Left ventricle myocardium superior (tissue), 1 donor: ENCODE measurements around the gene HPN. TPM values are rescaled to one million over a fixed set of nuclear protein-coding genes. Genes with fewer than 3 reads are reported as not detected.
"Not testable (repeated sequence)": the region's sequence is repeated elsewhere in the genome, so short reads cannot be mapped to it uniquely, and the experiment has no call there.

Source experiments
- ATAC-seq: fragments of 200-7000 bp; cut with Tn5 transposase; one replicate; pipeline ENCODE4 v1.9.1; 2020; ENCODE audit warnings: mild to moderate bottlenecking, moderate library complexity
- DNase-seq: peaks from one replicate; pipeline ENCODE4 v3.0.0-alpha.2; 2020
- intact Hi-C: fragments of 100-400 bp; cut with micrococcal nuclease; formaldehyde crosslinking; loops from one replicate; pipeline ENCODE4 v1.11.0; 2022
- long read RNA-seq: library from polyadenylated mRNA; unstranded; transcript quantifications from one replicate; pipeline ENCODE4 v2.0.0, GENCODE V29; 2021
- total RNA-seq: library from RNA; stranded (reverse); fragmentation: NEBNext Ultra II Directional; extraction: Animal tissue kit (Norgen Biotek cat#: 25700); gene quantifications from one replicate; pipeline ENCODE4 v1.2.1, GENCODE V29; 2021
- donor health status: DM: no; HTN: yes; CAD: no; lungs with severe emphysema.

Gene HPN
- total RNA-seq = 9.8 TPM
- long read RNA-seq, partial matches to known transcripts = 18 of 36 reads
- long read RNA-seq, other reads (novel, unspliced or antisense) = 18 of 36 reads

DNA sequence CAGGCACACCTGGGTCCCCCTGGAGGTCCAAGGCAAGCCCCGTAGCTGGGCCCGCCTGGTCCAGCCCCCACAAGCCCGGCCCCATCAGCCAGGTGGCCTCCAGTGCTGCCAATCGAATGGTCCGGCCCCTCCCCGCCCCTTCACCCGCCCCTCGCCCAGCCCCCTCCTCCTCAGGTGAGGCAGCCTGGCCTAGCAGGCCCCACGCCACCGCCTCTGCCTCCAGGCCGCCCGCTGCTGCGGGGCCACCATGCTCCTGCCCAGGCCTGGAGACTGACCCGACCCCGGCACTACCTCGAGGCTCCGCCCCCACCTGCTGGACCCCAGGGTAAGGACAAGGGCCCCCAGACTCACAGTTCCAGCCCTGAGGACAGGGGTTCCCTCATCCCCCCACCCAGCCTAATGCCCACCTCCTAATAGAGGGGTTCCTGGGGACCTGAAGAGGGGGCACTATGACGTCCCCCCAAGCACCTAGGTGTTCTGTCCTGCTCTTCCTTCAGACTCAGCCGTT, at the start of gene HPN:
TSS of gene HPN (plus strand) at position 174 of the 508 bp plus-strand sequence. CDS start 786 bp downstream, outside the sequence.
- ATAC-seq (peak; percentile 11), DNase-seq (no peak)
- intact Hi-C loops = no loop called here

DNA sequence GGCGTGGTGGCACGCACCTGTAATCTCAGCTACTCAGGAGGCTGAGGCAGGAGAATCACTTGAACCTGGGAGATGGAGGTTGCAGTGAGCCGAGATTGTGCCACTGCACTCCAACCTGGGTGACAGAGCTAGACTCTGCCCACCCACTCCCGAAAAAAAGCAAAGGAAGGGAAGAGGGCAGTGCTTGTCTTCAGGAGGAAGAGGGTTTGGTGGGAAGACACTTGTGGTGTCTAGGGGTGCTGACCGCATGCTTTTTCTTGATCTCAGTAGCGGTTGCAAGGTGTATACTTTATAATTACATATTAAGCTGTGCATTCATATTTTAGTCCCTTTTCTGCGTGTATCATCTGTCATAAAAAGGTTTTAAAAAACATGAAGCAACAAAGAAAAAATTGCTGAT, 48.9 kb upstream of the HPN start:
- intact Hi-C loops, DNase-seq, ATAC-seq: not testable (repeated sequence)

DNA sequence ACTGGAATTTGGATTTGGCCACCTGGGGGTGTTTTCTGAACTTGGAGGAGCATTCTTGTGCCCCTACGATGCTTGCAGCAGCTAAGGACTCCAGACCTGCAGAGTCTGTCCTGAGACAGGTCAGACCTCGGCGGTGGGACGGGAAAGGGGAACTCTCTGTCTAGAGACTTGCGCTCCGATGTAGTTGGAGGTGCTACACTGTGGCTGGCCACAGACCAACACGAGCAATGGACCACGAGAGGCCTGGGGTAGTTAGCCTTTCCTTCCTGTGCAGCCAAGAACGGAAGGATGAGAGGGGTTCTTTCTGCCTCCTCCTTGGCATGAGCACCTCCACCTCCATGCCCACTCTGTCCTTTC, 47.3 kb upstream of the HPN start:
- no peak for DNase-seq
- intact Hi-C loops = no loop called here
- ATAC-seq = no peak

DNA sequence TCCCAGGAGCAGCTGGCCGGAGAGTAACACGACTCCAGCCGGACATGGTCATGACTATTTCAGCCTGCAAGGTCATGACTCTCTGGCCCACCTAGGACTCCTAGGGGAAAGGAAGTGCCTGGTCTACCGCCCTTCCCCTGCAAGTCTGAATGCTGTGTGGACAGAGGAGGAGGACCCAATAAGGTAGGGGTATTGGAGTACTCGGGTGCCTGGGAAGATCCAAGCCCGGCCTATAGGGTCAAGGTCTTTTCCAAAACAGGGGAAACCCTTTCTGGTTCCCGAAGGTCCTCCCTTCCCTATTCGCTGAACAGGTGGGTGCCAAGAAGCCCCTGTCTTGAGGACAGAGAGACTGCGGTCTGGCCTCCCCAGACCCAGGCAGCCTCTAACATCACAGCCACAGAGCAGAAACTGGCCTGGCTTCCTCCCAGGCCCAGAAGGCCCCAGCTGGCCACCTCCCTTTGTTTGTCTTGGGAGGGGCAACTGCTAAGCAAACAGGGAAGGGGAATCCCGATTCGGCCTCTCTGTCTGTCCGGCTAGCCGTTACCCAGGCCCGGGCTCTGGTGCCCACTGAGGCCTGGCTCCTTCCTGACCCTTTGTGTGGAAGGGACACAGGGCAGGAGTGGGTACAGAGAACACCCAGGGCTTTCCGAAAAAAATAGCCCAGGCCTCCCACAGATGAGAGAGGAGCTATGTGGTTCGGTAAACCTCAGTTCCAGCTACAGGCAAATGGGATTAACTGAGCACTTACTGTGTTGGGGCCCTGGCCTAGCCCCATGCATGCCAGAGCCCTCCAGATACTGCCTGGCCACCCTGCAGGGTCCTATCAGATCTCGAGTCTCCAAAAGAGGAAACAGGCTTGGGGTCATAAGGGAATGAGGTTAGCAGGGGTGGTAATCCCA, 46.6 kb upstream of the HPN start:
- DNase-seq = peak; percentile 57
- ATAC-seq = peak; percentile 52
- intact Hi-C loops = no loop called here

DNA sequence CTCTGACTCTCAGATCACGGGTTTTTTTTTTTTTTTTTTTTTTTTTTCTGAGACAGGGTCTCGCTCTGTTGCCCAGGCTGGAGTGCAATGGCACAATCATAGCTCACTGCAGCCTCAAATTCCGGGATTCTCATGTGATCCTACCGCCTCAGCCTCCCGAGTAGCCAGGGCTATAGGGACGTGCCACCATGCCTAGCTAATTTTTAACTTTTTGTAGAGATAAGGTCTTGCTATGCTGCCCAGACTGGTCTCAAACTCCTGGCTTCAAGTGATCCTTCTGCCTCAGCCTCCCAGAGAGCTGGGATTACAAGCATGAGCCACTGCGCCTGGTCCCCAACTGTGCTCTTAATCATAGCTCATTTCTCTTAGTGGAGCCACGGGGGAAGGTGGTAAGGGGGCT, 46.0 kb upstream of the HPN start:
- intact Hi-C loops = no loop called here
- DNase-seq (no peak), ATAC-seq (no peak)

DNA sequence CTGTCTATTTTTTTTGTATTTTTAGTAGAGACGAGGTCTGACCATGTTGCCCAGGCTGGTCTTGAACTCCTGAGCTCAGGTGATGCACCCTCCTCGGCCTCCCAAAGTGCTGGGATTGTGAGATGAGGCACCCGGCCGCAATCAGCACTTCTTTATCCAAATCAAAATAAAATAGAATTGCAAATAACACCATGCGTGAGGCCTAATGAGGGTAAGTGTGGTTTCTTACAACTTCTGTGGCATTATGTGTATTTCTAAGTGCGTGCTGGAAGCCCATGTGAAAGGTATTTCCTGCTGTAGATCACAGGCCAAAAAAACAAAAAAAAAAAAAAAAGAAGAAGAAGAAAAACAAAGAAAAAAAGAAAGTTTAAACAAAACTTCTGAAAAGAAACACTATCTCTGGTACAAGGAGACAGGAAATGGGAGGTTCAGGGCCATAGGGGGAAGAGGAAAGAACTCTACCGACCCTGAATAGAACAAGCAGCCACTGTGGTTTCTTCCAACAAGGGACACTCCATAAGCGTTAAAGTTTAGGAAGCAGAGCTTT, 44.4 kb upstream of the HPN start:
- ATAC-seq (no peak), DNase-seq (no peak)
- intact Hi-C loops = no loop called here

DNA sequence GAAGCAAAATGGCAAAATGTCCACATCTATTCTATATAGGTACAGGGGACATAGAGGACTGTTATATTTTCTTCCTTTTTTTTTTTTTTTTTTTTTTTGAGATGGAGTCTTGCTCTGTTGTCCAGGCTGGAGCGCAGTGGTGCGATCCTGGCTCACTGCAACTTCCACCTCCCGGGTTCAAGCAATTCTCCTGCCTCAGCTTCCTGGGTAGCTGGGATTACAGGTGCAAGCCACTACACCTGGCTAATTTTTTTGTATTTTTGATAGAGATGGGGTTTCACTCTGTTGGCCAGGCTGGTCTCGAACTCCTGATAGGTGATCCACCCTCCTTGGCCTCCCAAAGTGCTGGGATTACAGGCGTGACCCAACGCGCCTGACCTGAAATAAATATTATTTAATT, 43.3 kb upstream of the HPN start:
- ATAC-seq, intact Hi-C loops, DNase-seq: not testable (repeated sequence)

DNA sequence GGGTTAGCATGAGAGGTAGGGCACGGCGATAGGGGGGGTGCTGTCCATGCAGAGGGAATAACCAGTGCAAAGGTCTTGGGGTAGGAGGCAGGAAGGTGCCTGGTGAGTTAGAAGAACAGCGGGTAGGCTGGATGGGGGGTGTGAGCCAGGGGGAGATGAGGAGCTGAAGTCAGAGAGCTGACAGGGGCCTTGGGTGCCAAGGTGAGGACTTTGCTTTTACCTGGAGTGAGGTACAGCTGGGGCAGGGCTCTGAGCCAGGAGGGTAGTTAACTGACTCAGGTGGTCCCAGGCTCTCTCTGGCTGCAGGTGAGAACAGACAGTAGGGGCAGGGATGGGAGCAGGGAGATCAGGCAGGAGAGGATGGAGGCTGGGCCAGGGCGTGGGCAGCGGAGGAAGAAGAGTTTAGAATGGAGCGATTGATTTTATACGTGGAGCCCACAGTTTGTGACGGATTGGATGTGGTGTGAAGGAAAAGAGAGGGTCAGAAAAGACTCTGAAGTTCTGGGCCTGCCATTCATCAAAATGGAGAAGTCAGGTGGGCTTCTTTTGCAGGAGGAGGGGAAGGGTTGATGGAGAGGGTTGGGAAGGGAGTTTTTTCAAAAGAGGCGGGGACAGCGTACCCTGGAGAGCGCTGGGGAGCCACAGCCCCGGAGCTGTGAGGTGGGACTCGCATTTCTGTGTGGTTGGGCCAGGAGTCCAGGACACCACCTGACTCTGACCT, 42.6 kb upstream of the HPN start:
- intact Hi-C loops = no loop called here
- ATAC-seq (peak; percentile 18), DNase-seq (no peak)

DNA sequence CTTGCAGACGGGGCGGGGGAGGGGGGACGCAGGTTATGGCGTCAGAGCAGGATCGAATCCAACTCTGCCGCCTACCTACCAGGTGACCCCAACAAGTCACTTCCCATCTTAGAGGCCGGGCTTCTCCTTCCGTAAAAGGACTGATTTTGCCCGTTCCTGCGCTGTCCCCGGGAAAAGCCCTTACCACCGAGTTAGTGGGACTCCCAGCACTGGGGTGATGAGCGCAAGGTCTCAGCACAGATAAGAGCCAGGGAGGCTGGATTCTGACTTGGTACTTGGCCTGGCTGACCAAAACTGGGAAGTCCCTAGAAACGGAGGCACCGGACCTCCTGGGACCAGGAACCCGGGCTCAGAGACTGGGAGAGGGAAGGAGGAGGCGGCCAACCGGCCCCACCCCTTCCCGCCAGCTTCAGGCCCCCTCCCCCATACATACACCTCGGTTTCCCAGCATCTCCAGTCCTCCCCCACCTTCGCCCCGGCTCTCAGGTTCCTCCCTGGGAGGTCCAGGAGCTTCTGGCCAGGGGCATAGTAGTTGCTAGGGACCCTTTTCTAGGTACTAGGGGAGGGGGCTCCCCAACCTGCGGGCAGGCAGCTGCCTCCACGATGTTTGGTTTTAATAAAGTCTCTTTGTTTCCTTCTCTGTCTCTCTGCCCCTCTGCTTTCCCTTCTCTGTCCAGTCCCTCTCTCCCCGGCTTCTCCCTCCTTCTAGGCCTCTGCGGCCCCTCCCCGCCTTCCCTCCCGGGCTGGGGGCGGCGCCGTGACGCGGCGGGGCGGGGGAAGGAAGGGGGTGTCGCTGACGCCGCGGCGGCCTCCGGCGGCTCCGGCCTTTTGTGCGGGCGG, 41.8 kb upstream of the HPN start, which contains the start of gene GRAMD1A:
TSS of gene GRAMD1A (plus strand) at position 826 of the 840 bp plus-strand sequence. CDS start 156 bp downstream, outside the sequence.
- intact Hi-C loops = no loop called here
- DNase-seq = peak; percentile 93
- peak; percentile 95 for ATAC-seq

DNA sequence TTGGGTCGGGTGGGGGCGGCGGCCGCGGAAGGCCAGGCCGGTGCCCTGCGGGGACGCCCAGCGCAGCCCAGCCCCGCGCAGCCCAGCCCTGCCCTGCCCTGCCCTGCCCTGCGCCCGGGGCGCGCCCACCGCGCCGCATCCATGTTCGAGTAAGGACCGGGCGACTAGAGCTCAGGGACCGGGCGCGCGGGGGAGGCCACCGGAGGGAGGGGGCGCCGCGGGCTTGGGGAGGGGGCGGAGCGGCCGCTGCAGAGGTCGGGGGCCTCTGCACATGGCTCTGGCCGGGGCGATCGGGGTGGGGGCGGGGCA, 41.2 kb upstream of the HPN start:
- intact Hi-C loops = no loop called here
- no peak for ATAC-seq

DNA sequence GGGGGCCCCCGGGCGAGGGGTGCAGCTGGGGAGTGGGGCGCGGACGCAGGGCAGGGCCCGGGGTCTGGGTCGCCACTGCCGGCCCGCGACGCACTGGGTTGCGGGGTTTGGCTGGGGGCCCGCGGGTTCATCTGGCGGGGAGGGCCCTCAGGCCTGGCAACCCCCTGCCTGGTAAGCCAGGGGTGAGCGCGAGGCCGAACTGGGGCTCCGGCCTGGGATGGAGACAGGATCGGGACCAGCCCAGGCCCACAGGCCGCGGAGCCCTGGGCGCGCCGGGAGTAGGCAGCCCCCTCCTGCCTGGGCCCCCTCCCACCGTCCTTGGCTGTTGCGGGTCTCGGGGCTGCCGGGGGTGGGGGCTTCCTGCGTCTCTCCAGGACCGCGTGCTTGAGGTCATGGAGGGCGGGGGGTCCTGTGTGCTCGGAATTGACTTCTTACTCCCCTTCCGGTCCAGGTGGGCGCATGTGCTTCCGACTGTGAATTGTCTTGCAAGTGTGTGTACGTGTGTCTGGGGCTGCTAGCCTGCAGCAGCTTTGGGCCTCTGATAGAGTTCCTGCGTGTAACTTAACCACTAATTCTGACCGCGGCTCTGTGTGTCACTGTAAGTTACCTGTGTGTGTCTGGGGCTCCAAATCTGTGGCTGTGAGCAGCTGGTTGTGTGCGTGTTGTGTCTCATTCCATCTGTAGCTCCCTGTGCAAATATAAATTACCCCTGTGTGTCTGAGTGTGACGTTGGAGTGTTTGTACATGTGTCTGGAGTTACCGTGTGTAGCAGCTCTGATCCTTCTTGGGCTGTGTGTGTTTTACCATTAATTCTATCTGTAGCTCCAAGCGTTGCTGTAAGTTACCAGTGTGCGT, 40.6 kb upstream of the HPN start:
- DNase-seq (peak; percentile 60), ATAC-seq (peak; percentile 7)
- intact Hi-C loops = no loop called here

More for the DNA sequence above, 41.2 kb upstream of the HPN start:
- no peak for DNase-seq

DNA sequence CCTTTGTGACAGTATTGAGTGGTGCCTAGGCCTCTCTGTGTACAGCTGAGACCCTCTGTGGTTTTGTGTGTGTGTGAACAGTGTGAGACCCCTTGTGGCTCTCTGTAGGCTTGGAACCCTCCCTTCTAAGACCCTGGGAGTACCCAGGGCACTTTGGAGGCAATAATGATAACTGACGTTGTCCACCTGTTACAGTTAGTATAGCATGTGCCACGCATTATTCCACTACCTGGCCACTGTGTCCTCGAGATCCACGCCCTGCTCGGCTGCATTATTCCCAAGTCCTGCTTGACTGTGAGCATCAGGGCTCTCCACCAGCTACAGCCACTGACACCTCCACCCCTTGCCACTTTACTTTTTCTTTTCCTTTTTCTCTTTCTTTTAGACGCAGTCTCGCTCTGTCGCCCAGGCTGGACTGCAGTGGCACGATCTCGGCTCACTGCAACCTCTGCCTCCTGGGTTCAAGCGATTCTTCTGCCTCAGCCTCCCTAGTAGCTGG, 39.4 kb upstream of the HPN start:
- no peak for ATAC-seq
- DNase-seq = no peak
- intact Hi-C loops = no loop called here

DNA sequence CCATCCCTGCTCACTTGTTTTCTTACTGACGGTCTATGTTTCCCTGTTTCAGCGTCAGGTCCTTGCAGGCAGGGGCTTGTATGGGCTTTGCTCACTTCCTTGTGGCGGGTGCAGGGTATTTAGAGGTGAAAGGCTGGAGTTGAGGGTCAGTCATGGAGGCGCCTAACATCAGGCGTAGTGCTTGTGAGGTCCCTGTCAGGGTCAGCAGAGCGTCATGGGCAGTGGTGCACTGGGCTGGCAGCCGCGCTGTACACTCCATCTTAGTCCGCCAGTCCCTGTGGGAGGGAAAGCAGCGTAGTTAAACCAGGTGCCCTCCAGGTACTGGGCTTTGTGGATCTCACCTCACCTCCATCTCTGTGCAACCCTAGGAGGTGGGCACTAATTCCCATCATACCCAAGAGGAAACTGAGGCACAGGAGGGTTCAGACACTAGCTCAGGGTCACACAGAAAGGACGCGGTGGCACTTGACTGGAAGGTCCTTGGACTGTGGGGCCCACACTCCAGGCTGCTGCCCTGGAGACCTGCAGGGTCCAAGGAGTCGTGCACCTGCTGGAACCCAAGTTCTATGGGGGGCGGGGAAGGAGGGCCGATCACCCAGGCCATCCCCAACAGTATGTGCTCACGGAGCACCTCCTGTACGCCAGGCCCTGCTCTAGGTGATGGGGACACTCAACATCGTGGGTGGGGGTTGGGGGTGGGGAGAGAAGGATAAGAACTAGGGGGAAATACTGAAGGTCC, 36.8 kb upstream of the HPN start:
- intact Hi-C loops = no loop called here
- no peak for DNase-seq
- no peak for ATAC-seq

DNA sequence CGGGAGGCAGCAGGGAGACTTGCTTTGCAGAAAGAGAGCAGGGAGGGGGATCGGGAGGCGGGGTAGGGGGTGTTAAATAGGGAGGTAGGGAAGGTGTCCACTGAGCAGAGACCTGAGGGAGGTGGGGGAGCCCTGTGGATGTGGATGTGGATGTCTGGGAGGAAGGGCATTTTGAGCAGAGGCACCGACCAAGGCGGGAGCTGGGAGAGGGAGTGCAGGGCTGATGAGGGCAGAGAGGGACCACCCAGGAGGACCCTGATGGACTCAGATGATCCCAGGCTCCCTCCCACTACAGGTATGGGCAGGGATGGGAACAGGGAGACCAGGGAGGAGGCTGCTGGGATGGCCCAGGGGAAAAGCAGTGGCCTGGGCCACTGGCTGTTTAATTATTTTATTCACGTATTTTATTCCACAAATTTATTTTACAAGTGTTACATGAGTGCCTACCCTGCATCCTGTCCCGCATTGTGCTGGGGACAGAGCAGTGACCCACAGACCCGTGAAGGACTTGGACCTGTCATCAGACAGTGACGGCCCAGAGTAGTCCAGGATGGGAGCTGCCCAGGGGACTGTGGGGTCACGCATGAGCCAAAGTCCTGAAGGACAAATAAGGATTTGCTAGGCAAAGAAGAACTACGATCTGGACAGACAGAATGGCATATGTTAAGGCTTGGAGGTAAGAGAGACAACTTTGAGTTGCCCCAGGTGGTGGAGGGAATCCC, 36.1 kb upstream of the HPN start:
- DNase-seq (peak; percentile 3), ATAC-seq (no peak)
- intact Hi-C loops = no loop called here

DNA sequence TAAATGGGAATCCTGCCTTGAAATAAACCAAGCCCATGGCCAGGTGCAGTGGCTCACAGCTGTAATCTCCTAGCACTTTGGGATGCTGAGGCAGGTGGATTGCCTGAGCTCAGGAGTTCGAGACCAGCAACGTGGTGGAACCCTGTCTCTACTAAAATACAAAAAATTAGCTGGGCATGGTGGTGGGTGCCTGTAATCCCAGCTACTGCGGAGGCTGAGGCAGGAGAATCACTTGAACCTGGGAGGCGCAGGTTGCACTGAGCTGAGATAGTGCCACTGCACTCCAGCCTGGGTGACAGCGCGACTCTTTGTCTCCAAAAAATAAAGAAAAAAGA, 35.5 kb upstream of the HPN start:
- ATAC-seq, intact Hi-C loops, DNase-seq: not testable (repeated sequence)

DNA sequence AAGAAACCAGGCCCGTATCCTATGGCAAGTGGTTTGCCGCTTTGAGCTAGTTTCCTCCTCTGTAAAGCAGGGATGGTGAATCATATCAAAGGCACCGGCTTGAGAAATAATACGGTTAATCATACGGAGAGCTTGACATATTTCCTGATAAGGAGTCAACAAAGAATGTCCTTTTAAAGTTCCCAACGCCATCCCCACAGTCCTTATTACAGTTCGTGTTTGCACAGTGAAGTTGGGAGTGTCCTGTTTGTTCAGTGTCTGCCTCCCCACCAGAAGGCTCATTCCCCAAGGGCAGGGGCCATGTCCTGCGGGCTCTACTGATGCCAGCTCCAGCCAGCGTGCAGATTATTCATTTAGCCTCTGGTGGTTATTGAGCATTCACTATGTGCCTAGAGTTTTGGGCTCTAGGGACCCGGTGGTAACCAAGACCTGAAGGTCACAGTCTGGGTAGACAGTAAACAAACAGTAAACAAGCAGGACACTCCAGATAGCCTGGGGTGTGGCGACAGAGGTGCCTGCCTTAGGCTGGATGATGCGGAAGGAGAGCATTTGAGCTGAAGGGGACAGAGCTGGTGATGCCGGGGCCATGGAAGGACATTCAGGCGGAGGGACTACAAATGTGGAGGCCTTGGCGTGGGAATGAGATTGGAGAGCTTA, 35.1 kb upstream of the HPN start:
- intact Hi-C loops = no loop called here
- ATAC-seq (no peak), DNase-seq (no peak)
